SK-N-MC (cell line): ENCODE measurements around the gene TBX19.

Experiments used
- EZH2 ChIP-seq: fragments of 200-600 bp; sonication (generic); IDR thresholded peaks from one replicate; pipeline ENCODE4 v1.6.1; 2017; ENCODE audit warnings: antibody characterized with exemption
- FOXP2 ChIP-seq: optimal IDR thresholded peaks from 2 replicates; pipeline ENCODE3; 2011; ENCODE audit warnings: mild to moderate bottlenecking, moderate library complexity; ENCODE audit not compliant: insufficient read depth; ENCODE audit errors: extremely low read length, control extremely low read depth
- POLR2AphosphoS5 ChIP-seq: IDR thresholded peaks from 2 replicates; pipeline ENCODE4 v1.6.1; 2012; ENCODE audit warnings: mild to moderate bottlenecking, low read depth, low read length, borderline replicate concordance

DNA sequence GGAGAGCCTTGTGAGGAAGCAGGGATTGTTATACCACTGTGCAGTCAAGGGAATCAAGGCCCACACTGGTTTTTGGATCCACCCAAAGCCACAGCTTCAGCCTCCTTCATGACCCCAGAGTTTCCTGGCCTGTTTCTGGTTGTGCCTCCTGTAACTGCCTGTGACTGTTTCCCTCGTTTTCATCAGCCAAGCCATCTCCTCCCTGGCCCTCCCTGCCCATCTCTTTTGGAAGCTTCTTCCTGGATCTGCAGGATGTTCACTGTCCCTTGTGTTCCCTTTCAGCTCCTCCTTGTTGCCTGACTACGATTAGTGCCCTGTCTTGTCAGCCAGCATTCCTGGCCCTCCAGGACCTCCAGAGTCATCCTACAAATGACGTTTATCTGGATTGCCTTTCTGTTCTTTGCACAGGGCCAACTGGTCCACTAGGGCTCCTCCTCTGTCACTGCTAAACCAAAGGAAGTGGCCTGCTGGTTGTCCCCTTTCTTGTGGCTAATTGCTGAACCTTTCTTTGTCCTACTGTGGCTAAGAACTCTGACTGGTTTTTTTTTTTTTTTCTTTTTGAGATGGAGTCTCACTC, 37.0 kb upstream of the TBX19 start:
- TF ChIP-seq POLR2AphosphoS5 (no peak), FOXP2 (no peak), EZH2 (no peak)
